Skeletal muscle satellite cell (primary cell): ENCODE measurements around the gene FHOD3.

ENCODE experiments used
- H3K27me3 ChIP-seq: 2 replicates; pipeline ENCODE4 v1.7.0; 2013; ENCODE audit warnings: low read length; ENCODE audit not compliant: control insufficient read depth, insufficient read depth
- H3K36me3 ChIP-seq: 2 replicates; pipeline ENCODE4 v1.7.0; 2013; ENCODE audit warnings: mild to moderate bottlenecking, control low read depth, low read length; ENCODE audit not compliant: insufficient read depth
- H3K4me1 ChIP-seq: 2 replicates; pipeline ENCODE4 v1.7.0; 2013; ENCODE audit warnings: low read length; ENCODE audit not compliant: control insufficient read depth, insufficient read depth
- H3K4me2 ChIP-seq: 2 replicates; pipeline ENCODE4 v1.7.0; 2013; ENCODE audit warnings: mild to moderate bottlenecking, low read length
- H3K4me3 ChIP-seq: 2 replicates; pipeline ENCODE4 v1.7.0; 2013; ENCODE audit warnings: low read length
- H3K9ac ChIP-seq: 2 replicates; pipeline ENCODE4 v1.7.0; 2013; ENCODE audit warnings: mild to moderate bottlenecking, low read depth, low read length, moderate library complexity
- H3K9me3 ChIP-seq: replicated peaks from 2 replicates; pipeline ENCODE4 v1.7.0; 2013; ENCODE audit warnings: mild to moderate bottlenecking, control low read depth, low read length

The FHOD3 gene

GRCh38 chr18:36736094-36736493 lies 438.6 kb downstream of the FHOD3 start:
- no peaks in the 10 kb centered on the region for H3K27me3 ChIP-seq
- no peaks in the 10 kb centered on the region for H3K9me3 ChIP-seq
- no peaks in the 10 kb centered on the region for H3K4me1 ChIP-seq
- H3K36me3 ChIP-seq, result no peaks in the 10 kb centered on the region
- H3K4me2 ChIP-seq, result no peak overlapping the region
- no peak overlapping the region for H3K4me3 ChIP-seq
- no peak overlapping the region for H3K9ac ChIP-seq

GRCh38 chr18:36737316-36737715 lies 439.8 kb downstream of the FHOD3 start:
- H3K4me1 ChIP-seq, result no peaks in the 10 kb centered on the region
- no peak overlapping the region for H3K4me3 ChIP-seq
- H3K36me3 ChIP-seq, result no peaks in the 10 kb centered on the region
- H3K4me2 ChIP-seq, result no peak overlapping the region
- no peaks in the 10 kb centered on the region for H3K9me3 ChIP-seq
- no peak overlapping the region for H3K9ac ChIP-seq
- H3K27me3 ChIP-seq, result no peaks in the 10 kb centered on the region

GRCh38 chr18:36744261-36744876 lies 446.9 kb downstream of the FHOD3 start:
- Histone ChIP-seq H3K36me3 (no peaks in the 10 kb centered on the region), H3K9me3 (no peaks in the 10 kb centered on the region), H3K9ac (no peak overlapping the region)

GRCh38 chr18:36745219-36745975 lies 447.9 kb downstream of the FHOD3 start:
- H3K4me2 ChIP-seq, result no peak overlapping the region
- no peaks in the 10 kb centered on the region for H3K9me3 ChIP-seq
- no peak overlapping the region for H3K4me3 ChIP-seq
- no peaks in the 10 kb centered on the region for H3K27me3 ChIP-seq
- H3K36me3 ChIP-seq, result no peaks in the 10 kb centered on the region
- no peaks in the 10 kb centered on the region for H3K4me1 ChIP-seq
- H3K9ac ChIP-seq, result no peak overlapping the region

More at GRCh38 chr18:36744261-36744876, 446.9 kb downstream of the FHOD3 start:
- H3K4me2 ChIP-seq, result no peak overlapping the region
- no peaks in the 10 kb centered on the region for H3K27me3 ChIP-seq
- H3K4me1 ChIP-seq, result no peaks in the 10 kb centered on the region
- no peak overlapping the region for H3K4me3 ChIP-seq

GRCh38 chr18:36752929-36753865 lies 455.7 kb downstream of the FHOD3 start:
- Histone ChIP-seq H3K4me3 (no peak overlapping the region), H3K36me3 (no peaks in the 10 kb centered on the region), H3K4me1 (peaks cover 17% of the 10 kb centered on the region), H3K27me3 (no peaks in the 10 kb centered on the region), H3K4me2 (no peak overlapping the region), H3K9me3 (no peaks in the 10 kb centered on the region), H3K9ac (no peak overlapping the region)

- H3K9me3 ChIP-seq, result no peaks in the 10 kb centered on the region
- no peak overlapping the region for H3K9ac ChIP-seq
- peaks cover 22% of the 10 kb centered on the region for H3K4me1 ChIP-seq
- no peak overlapping the region for H3K4me2 ChIP-seq
- H3K27me3 ChIP-seq, result no peaks in the 10 kb centered on the region
- no peak overlapping the region for H3K4me3 ChIP-seq
- H3K36me3 ChIP-seq, result no peaks in the 10 kb centered on the region
Measured at GRCh38 chr18:36756242-36756641, 458.7 kb downstream of the FHOD3 start.

- Histone ChIP-seq H3K9ac (no peak overlapping the region), H3K4me2 (no peak overlapping the region), H3K4me3 (no peak overlapping the region), H3K36me3 (no peaks in the 10 kb centered on the region), H3K27me3 (no peaks in the 10 kb centered on the region), H3K4me1 (peaks cover 22% of the 10 kb centered on the region), H3K9me3 (no peaks in the 10 kb centered on the region)
Measured at GRCh38 chr18:36757081-36757480, 459.6 kb downstream of the FHOD3 start.

- Histone ChIP-seq H3K9me3 (no peaks in the 10 kb centered on the region), H3K4me1 (peaks cover 22% of the 10 kb centered on the region), H3K4me2 (no peak overlapping the region), H3K9ac (no peak overlapping the region), H3K36me3 (no peaks in the 10 kb centered on the region), H3K4me3 (no peak overlapping the region), H3K27me3 (no peaks in the 10 kb centered on the region)
Measured at GRCh38 chr18:36757991-36758390, 460.5 kb downstream of the FHOD3 start.

GRCh38 chr18:36758623-36759022 lies 461.1 kb downstream of the FHOD3 start:
- H3K4me3 ChIP-seq, result no peak overlapping the region
- peaks cover 22% of the 10 kb centered on the region for H3K4me1 ChIP-seq
- H3K27me3 ChIP-seq, result no peaks in the 10 kb centered on the region
- no peaks in the 10 kb centered on the region for H3K36me3 ChIP-seq
- no peak overlapping the region for H3K4me2 ChIP-seq
- H3K9ac ChIP-seq, result no peak overlapping the region
- no peaks in the 10 kb centered on the region for H3K9me3 ChIP-seq

- Histone ChIP-seq H3K4me2 (no peak overlapping the region), H3K9me3 (no peaks in the 10 kb centered on the region)
Measured at GRCh38 chr18:36759167-36759776, 461.8 kb downstream of the FHOD3 start.

GRCh38 chr18:36760598-36760997 lies 463.1 kb downstream of the FHOD3 start:
- H3K4me3 ChIP-seq, result no peak overlapping the region
- no peaks in the 10 kb centered on the region for H3K36me3 ChIP-seq
- H3K4me2 ChIP-seq, result no peak overlapping the region
- H3K27me3 ChIP-seq, result no peaks in the 10 kb centered on the region
- no peaks in the 10 kb centered on the region for H3K9me3 ChIP-seq
- H3K4me1 ChIP-seq, result peaks cover 22% of the 10 kb centered on the region
- no peak overlapping the region for H3K9ac ChIP-seq

More at GRCh38 chr18:36759167-36759776, 461.8 kb downstream of the FHOD3 start:
- no peaks in the 10 kb centered on the region for H3K36me3 ChIP-seq
- no peak overlapping the region for H3K9ac ChIP-seq
- peaks cover 22% of the 10 kb centered on the region for H3K4me1 ChIP-seq
- H3K27me3 ChIP-seq, result no peaks in the 10 kb centered on the region
- H3K4me3 ChIP-seq, result no peak overlapping the region
